ENCODE results near the gene NDUFAF2.

GRCh38 chr5:61089351-61089750, 144.3 kb downstream of the NDUFAF2 start:
- no peak for TF ChIP-seq CTCF (IDR thresholded peaks at IDR 0.05; ENCODE audit: control extremely low read depth in 1 of 3, insufficient read depth in 1 of 3, low read depth in 1 of 3, low read length in 3 of 3)
- TF ChIP-seq SIN3A (conservative IDR thresholded peaks at IDR 0.05 in 1 of 2, IDR thresholded peaks at IDR 0.05 in 1 of 2; ENCODE audit: low read depth in 1 of 2, low read length in 2 of 2) = no peak
- TF ChIP-seq GABPA (IDR thresholded peaks at IDR 0.05; ENCODE audit: borderline replicate concordance, insufficient read depth, low read length) = no peak
